ENCODE measurements around the gene CEP63.

CEP63 gene

DNA sequence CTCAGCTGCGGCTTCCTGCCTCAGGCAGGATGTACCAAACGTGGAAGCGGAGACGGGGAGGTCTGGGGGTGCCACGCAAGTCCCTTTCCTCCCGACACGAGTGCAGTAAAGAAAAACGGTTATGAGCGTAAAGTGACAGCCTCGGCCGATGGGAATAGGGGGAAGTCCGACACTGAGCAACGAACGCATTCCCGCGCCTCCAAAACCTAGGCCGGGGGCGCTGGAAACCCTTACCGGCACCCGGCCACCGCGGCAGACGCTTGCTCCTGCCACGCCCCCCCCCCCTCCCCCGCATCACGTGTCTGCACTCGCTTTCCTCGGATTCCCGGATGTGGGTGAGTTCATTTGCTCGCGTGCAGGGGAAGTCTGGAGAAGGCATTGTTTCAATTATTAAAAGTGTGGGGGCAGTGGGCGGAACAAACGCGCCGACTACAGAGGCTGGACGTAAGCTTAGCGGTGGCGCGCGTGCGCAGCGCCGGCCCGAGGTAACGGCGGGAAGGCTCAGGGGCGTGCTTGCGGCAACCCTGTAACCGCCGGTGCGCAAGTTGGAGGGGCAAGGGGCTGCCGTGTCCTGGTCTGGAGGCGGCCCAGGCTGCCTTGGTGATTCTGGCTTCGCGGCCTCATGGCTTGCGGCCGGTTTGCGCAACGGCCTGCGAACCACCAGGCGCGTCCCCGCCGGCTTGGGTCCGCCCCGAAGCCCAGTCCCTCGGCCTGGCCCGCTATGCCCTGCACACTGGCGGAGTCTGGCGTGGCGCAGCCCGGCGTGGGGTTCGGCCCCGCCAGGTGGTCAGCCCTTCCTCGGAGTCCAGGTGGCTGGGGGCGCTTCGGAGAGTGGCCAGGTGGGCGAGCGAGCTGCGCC, at the start of gene CEP63, which contains the start of gene ANAPC13:
Gene CEP63 (plus strand): TSS at position 340 of the 859 bp plus-strand sequence. CDS start 9,264 bp downstream, outside the sequence.
Gene ANAPC13 (minus strand): TSS at position 268 of the 859 bp plus-strand sequence. CDS start 3,081 bp downstream, outside the sequence.
- DNase-seq (ENCODE audit: low read depth) = peak; percentile 98

DNA sequence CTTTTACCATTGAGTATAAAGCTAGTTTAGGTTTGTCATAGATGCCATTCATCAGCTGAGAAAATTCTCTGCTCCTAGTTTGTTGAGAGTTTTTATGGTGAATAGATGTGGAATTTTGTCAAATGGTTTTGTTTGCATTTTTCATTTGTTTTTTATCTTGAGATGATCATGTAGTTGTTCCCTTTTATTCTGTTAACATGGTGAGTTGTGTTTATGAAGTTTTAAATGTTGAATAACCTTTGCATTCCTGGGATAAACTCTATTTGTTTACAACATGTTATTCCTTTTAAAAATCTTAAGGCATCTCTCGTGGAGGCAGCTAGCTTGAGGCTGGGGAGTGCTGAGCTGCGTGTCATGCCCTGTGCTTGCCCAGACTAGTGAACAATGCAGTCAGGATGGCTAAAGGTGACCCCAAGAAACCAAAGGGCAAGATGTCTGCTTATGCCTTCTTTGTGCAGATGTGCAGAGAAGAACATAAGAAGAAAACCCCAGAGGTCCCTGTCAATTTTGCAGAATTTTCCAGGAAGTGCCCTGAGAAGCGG, 48.6 kb upstream of the CEP63 start:
- DNase-seq (ENCODE audit: low read depth) = no peak

DNA sequence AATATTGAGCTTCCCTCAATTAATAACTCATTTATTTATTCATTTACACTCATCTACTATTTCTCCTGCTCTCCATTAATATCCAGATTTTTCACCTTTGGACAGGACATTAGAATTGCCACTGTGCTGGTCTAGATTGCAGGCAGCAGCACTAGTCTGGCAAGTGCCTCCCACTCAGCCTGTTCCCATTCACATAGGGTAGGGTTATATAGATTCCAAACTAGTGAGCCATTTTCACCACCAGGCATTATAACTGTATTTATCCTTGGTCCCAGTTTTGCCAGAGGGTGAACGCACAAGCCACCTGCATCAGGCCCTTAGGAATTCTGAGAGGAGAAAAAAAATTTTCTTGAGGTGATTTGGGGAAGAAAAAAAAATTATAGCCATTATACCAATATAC, 44.5 kb upstream of the CEP63 start:
- DNase-seq (ENCODE audit: low read depth) = no peak

DNA sequence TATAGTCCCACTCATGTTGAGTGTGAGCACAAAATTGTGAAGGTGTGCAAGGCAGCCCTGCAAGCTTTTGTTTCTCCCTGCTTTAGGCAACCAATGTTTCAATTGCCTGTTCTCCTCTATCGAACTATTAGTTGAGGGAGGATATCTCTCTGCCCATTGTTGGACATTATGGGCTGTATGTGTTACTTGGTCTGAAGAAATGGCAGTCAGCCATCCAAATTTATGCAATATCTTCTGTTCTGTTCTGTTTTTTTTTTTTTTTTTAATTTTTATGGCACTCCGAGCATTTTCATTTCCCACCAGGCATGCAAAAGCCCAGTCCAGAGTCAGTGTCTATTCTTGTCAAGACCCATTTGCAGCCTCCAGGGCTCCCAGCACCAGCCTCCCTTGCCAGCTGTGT, 44.0 kb upstream of the CEP63 start:
- DNase-seq (ENCODE audit: low read depth) = no peak

DNA sequence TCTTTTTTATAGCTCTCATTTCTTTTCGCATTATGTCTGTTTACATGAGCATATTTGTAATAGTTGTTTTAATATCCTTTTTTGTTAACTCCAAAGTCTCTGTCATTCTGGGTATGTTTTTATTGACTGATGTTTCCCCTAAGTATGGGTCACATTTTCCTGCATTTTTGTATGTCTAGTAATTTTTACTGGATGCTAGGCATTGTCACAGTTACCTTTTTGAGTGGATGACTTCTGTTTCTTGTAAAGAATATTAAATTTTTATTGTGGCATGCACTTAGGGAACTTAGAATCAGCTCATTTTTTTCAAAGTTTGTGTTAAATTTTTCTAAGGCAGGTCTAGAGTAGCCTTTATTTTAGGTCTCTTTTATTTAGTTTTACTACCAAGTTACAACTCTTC, 40.8 kb upstream of the CEP63 start:
- no peak for DNase-seq (ENCODE audit: low read depth)

DNA sequence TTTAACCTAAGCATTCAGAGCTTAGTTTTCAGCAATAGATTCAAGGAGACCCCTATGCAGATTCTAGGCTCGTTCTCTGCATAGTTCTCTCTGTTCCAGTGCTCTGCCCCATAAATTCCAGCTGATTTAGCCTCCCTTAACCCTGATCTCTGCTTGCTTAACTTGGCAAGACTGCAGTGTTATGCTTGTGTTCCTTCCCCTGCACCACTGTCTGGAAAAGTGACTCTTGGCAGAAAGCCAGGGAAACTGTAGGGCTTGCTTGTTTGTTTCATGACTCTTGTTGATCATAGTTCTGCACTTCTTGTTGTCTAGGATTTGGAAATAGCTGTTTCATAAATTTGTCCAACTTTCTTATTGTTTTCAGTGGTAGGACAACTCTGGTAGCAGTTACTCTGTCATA, 40.2 kb upstream of the CEP63 start:
- DNase-seq (ENCODE audit: low read depth) = peak; percentile 40

DNA sequence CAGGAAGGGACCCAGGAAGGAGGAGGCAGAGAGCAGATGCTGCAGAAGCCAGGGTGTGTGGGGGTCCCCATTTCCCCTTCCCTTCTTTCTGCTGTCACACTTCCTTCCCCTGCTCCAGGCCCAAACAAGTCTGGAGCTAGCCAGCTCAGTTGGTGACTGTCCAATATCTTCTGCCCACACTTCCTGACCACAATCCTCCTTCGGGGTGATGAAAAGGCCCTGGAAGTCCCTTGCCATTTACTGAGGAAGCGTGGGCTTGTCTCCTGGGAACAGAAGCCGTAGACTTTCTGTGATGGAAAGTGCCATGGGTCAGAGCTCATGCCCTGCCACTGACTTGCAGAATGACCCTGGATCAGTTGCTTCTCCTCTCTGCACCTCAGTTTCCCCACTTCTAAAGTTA, 39.1 kb upstream of the CEP63 start:
- DNase-seq (ENCODE audit: low read depth) = no peak

DNA sequence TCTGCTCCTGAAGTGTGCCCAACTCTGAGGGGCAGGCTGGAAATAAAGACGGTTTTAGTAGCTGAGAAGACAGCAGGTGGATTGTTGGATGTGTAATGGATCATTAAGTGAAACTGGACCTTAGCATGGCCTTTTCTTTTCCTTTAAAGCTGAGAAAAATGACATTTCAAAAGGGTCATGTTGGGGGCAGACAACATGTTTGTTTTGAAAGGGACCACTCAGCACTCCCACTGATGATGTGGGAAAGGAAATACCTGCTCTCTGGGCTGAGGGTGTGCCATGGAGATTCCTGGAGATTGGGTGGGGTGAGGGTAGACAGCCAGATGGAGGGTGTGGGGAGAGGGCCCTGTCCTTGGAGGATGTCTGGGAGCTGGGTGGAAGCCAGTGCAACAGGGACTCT, 38.5 kb upstream of the CEP63 start:
- DNase-seq (ENCODE audit: low read depth) = no peak

DNA sequence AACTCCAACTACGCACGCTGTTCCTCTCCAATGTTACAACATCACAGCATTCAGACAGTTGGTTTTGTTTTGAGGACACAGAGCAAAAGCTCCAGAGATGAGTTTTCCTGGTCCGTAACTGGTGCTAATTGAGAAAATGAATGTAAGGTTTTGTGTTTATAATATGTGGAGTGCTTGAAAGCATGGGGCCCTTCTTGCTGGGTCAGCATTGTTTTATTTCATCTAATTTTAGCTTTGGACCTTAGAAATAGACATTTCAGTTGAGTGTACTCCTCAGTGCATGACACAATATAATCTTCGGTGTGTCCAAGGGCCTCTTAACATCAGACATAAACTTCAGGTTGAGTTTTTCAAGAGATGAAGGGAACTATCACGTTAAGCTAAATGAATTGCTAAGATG, 37.2 kb upstream of the CEP63 start:
- no peak for DNase-seq (ENCODE audit: low read depth)

DNA sequence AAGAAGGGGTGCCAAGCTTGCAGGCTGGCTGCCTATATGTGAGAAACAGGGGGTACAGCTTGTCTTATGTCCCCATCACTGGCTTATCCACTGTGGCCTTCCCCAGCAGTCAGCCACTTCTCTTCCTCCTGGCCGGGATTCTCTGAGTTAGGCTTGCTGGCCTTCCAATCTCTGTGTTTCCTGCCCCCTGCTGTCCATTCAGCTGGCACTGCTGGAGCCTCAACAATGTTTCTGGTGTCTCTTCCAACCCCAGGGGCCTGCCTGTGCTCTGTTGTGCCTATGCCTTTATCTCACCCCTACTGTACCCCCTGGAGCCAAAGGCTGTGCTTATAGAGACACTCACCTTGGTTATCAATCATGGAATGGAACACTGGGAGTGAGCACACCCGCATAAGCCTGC, 36.6 kb upstream of the CEP63 start:
- no peak for DNase-seq (ENCODE audit: low read depth)

DNA sequence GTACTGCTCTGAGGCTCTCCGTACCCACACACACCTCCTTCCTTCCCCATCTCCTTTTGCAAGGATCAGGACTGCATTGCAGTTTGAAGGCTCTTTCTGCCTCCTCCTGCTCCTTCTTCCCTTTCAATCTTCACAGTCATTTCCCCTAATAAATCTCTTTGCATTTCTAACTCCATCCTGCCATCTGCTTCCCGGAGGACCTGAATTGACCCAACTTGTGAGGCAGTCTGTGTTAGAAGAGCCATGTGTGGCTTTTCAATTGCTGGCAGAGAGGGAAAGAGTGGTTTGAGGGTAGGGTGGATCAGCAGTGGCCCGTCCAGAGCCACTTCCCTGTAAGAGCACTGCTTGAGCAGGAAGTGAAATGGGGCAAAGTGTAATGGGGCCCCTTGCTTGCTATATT, 35.9 kb upstream of the CEP63 start:
- no peak for DNase-seq (ENCODE audit: low read depth)

DNA sequence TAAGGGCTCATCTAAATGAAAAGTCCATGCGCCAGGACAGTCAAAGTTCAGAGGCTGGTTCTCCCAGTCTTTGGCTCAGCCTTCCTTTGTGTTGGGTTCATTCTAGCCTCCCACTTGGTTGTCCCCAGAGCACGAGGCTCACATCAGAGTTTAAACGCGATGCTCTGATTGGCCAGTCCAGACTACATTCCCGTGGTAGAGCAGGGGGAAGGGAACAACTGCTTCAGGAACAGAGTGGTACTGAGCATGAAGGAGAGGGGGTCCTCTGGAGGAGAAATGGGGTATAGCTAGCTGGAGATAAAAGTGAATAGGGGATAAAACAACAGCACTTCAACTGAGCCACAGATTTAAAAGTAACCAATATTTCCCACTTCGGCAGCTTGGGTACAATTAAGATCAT, 32.2 kb upstream of the CEP63 start:
- DNase-seq (ENCODE audit: low read depth) = no peak

DNA sequence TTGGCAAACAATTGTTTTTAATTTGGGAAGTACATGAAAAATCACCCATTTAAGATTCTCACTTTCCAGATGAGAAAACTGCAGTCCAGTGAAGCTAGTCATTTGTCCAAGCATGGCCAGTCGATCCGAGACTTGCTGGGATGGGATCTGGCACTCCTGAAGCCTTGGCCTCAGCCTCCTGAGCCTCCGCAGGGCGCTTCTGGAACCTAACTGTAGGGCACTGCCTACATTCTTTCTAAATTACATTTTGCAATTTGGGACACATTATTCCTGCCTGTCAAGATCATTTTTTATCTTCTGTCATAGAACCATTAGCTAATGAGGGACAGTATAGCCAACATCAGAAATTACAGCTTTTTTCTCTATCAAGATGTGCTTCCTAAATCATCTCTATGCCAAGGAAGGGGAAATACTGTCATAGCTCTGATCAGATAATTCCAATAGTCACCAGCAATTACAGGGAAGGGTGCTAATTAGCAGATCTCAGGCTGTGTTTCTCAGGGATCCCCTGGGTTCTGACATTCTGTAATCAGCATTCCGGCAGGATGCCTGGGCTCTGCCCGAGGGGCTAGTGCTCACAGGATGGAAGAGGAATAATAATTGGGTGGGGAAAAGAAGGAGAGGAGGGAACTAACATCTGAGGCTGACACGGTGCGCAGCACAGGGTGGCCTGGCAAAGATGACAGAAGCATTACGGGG, 28.3 kb upstream of the CEP63 start:
- DNase-seq (ENCODE audit: low read depth) = no peak

DNA sequence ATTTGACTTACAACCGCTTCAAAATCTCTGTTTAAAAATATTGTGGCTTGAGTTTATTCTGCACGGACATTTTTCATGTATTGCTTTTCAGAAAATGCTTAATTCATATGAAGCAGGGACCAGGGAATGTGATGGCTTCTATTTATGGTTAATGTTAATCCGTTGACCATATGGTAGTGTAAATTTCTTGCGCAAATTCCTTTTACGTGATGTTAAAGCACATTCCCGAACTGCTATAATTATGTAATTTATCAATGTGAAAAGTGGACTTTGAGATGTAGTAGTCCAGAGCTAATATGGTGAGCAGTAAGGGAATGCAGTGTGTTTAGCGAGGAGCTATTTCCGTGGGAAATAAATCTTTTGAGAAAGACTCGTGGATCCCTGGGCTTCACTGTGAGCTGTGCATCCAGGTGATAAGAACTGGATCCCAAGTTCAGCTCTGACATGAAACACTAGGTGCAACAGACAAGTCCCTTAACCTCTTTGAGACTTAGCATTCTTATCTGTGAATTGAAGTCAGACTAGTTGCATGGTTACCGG, 27.4 kb upstream of the CEP63 start:
- no peak for DNase-seq (ENCODE audit: low read depth)

DNA sequence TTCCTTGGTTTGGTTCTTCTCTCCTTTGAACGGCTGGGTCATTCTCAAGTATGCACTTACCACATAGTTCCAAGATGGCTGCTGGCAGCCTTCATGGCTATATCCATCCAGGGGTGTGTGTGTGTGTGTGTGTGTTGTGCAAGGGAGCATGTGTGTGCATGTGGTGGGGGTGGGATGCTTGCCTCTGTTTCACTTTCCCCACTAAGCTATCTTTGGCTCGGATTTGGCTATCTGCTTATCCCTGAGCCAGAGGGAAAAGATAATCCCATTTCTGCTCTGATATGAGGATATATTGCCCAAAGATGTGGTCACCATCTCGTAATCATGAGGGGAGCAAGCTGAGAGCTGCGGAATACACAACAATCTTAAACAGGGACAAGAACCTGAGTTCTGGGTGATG, 26.3 kb upstream of the CEP63 start:
- DNase-seq (ENCODE audit: low read depth) = no peak

DNA sequence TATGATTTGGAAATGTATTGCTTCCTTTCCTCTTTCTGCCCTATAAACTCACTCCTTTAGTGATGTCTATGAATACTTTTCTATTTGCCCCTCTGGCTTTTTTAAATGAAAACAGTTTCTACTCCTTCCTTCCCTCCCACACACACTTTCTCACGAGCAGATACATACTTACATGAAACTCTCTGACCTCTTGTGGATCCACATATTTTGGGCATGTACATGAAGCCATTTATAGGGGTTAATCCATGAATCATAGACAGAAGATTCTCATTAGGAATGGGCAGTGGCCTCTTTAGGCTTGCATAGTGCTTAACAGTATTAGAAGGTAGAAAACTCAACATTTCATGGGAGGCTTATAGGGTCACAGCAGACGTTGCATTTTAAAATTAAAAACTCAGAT, 24.9 kb upstream of the CEP63 start:
- no peak for DNase-seq (ENCODE audit: low read depth)

DNA sequence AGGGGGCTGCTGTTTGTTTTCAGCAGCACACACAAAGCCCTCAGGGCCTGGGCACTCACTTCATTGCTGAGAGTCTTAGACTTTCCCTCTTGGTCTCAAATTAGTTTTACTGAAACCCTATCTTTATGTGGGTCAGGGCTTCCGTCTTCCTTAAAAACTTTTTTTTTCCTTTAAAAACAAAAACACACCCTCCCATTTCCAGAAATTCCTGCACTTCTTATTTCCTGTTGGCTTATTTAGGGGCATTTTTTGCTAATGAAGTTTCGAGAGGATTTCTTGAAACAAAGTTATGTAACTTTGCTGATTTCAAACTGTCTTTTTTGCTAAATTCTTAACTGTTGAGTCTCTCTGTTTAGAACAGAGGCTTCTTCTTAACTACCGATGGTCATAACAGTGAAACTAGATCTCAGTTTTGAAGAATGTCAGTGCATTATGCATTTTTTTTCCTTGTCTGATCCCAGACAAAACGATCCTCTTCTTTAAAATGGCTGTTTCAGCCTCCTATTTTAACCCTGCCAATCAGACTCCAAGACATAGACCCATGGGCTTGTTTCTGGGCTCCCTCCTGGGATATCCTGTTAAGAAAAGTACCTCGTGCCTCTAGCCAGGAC, 23.4 kb upstream of the CEP63 start:
- no peak for DNase-seq (ENCODE audit: low read depth)

DNA sequence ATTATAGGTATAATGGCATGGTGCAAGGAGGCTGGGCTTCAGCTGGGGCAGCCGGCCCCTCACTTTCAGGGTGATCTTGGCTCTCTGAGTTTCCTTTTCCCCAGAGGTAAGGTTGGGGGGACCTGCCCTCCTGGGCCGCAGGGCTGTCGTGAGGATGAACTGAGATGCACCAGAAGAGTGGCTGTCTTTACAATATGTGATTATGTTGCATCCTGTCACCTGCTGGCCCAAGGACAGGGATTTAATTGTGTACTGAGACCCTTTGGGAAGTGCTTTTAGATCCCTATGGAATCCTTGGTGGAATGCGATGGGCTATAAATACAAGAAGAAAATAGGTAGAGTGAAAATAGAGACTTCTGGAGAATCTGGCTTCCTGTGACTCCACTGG, 22.2 kb upstream of the CEP63 start:
- no peak for DNase-seq (ENCODE audit: low read depth)

DNA sequence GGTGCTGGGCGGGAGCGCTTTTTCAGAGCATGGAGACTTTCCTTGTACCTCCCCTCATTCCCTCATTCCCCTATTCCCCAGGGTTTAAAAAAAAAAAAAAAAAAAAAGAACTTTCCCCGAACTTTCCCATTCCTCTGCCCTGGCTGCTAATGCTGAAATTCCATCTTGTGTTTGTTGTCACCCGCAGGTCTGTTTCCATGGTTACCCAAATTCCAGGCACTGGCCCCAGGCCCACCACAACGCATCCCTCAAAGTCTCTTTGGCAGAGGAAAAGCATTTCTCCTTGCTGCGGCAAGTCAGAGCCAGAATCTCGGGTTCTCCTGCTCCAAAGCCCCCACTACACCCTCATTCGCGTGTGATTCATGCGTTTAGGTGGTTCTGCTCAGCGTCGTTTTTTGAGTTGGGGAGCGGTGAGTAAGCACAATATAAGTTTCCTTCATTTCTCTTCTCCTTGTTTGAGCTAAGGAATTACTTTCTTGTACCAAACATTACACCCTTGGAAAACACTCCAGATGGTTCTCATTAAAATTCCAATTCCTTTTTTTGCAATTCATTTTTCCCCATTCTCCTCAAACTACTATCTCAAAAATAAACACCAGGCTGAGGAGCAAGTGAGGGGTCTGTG, 21.7 kb upstream of the CEP63 start:
- peak; percentile 94 for DNase-seq (ENCODE audit: low read depth)

DNA sequence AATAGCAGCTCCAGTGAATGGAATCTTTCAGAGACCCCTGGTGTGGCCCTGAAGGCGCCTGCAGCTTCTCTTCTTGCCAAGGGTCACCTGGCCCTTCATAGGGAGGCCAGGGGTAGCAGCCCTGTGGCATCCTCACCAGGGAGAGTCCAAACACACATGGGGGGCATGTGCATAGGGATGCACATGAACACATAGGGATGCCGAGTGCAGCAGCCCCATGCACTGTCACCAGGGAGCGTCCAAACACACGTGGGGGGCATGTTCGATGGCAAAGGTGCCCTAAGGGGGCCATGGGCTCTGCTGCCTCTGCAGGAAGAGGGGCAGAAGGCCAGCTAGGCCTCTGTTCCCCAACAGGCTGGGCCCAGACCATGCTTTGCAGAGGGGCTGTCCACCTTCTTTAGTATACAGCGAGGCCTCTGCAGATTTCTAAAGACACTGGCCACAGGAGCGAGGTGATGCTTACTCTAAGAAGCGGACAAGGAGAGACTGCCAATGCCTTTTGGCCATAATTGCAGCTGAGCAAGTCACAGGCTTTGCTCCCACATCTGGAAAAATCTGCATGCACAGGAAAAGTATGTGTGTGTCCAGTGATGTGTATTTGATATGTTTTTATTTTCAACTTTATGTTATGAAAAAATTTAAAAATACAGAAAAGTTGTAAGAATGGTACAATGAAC, 21.0 kb upstream of the CEP63 start:
- no peak for DNase-seq (ENCODE audit: low read depth)

DNA sequence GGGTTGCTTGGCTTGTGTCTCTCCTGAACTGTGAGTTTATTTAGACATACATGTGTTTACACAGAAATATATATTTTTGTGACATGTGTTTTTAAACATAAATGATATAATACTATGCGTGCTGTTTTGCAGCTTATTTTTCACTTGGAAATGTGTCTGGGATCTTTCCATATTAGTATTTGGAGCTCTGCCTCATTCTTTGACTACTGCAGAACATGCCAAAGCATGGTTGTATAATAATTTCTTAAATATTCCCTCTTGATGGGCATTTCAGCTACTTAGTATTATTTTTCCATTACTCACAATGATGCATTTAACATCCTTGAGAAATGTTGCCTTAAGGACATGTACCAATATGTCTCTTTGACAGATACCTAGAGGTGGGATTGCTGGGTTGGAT, 19.5 kb upstream of the CEP63 start:
- DNase-seq (ENCODE audit: low read depth) = no peak

Measured in fibroblast of the conjunctiva (primary cell).